ENCODE data around the gene IL3RA.
A peak's percentile ranks its signal among the peaks of the same experiment; 100 is the strongest.
"Not testable (repeated sequence)": the region's sequence is repeated elsewhere in the genome, so short reads cannot be mapped to it uniquely, and the experiment has no call there.

The IL3RA gene

DNA sequence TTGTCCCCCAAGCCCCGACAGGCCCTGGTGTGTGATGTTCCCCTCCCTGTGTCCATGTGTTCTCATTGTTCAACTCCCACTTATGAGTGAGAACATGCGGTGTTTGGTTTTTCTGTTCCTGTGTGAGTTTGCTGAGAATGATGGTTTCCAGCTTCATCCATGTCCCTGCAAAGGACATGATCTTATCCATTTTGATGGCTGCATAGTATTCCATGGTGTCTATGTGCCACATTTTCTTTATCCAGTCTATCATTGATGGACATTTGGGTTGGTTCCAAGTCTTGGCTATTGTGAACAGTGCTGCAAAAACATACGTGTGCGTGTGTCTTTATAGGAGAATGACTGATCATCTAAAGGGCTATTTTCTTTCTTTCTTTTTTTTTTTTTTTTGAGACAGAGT, 4.2 kb upstream of the IL3RA start:
- not testable (repeated sequence) for DNase-seq

DNA sequence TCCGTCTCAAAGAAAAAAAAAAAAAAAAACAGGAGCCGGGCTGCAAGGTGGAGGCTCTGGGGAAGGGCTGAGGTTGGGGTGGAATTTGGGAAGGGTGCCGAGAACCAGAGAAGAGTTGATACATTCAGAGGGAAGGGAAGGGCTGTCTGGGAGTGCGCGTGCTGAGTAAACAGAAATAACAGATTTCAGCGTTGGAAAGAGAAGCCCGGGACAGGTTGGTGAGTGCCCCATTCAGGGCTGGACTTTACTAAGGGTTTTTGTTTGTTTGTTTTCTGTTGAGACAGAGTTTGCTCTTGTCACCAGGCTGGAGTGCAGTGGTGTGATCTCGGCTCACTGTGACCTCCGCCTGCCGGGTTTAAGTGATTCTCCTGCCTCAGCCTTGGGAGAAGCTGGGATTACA, 1.7 kb upstream of the IL3RA start:
- DNase-seq = no peak

DNA sequence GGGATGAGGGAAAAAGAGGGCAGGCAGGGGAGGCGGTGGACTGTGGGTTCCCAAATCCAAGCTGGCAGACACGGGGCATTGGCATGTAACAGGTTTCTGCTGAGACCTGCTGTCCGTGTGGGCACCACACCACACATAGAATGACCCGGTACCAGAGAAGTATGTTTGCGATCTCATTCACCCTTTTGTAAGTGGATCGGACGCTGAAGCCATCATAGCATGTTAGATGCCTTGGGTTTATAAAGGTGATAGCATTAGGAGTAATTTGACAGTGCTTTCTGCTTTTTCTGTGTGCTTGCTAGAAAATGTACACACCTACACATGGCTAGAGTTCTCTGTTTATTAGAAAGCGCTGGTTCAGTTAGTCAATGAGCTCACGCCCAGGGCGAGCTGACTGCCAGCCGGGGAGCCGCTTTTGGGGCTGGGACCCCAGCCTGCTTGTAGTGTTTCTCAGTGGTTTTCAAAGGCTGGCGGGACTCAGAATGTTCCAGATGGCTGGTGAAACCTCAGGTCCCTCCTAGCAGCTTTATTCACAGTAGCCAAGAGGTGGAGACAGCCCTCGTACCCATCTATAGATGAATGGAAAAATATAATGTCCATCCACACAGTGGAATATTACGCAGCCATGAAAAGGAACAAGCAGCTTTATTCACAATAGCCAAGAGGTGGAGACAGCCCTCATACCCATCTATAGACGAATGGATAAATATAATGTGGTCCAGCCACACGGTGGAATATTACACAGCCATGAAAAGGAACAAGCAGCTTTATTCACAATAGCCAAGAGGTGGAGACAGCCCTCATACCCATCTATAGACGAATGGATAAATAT, 579 bp downstream of the IL3RA start:
- DNase-seq = no peak

DNA sequence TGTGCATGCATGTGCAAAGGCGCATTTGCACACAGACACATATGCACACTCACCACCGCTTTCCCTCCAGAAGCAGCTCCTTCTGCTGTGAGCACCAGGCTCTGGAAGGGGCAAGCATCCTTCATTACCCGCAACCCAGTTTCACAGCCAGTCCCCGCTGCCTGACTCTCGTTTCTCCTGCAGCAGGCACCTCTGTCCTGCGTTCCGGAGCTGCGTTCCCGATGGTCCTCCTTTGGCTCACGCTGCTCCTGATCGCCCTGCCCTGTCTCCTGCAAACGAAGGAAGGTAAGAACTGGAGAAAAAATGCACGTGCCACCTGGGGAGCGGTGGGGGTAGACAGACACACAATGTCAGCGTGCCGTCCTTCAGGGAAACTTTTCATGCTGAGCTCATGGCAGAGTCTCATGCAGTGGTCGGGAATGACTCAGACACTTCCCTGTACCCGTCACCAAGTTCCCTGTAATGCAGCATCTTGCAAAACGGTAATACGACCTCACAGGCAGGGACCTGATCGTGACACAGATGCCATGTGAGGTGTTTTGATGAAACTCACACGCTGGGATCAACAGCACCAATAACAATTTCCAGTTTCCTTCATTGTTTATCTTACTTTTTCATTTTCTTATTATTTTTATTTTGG, 5.1 kb downstream of the IL3RA start:
- peak in 1 of 2 donors; percentile 46 for DNase-seq

DNA sequence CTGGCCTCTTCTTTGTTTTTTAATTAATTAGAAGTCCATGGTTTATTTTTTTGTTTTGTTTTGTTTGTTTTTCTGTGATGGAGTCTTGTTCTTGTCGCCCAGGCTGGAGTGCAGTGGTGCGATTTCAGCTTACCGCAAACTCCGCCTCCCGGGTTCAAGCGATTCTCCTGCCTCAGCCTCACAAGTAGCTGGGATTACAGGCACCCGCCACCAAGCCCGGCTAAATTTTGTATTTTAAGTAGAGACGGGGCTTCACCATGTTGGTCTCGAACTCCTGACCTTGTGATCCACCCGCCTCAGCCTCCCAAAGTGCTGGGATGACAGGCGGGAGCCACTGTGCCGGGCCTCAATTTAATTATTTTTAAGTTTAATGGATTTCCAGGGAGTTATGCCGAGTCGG, 13.0 kb downstream of the IL3RA start:
- not testable (repeated sequence) for DNase-seq

DNA sequence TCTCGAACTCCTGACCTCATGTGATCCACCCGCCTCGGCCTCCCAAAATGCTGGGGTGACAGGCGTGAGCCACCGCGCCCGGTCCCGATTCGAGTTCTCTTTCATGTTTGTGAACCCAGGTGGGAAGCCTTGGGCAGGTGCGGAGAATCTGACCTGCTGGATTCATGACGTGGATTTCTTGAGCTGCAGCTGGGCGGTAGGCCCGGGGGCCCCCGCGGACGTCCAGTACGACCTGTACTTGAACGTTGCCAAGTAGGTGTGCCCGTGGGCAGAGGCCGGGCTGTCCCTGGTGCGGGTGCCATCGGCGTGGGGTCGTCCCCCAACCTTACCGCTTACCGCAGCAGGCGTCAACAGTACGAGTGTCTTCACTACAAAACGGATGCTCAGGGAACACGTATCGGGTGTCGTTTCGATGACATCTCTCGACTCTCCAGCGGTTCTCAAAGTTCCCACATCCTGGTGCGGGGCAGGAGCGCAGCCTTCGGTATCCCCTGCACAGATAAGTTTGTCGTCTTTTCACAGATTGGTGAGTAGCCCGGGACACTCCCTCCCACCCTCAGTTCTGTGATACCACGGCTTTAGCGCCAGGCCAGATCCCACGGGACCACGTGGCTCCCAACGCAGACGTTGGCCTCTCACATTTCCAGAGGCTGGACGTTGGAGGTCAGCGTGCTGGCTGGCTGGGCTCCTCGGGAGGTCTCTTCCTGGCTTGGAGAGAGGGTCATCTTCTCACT, 15.6 kb downstream of the IL3RA start:
- no peak for DNase-seq

DNA sequence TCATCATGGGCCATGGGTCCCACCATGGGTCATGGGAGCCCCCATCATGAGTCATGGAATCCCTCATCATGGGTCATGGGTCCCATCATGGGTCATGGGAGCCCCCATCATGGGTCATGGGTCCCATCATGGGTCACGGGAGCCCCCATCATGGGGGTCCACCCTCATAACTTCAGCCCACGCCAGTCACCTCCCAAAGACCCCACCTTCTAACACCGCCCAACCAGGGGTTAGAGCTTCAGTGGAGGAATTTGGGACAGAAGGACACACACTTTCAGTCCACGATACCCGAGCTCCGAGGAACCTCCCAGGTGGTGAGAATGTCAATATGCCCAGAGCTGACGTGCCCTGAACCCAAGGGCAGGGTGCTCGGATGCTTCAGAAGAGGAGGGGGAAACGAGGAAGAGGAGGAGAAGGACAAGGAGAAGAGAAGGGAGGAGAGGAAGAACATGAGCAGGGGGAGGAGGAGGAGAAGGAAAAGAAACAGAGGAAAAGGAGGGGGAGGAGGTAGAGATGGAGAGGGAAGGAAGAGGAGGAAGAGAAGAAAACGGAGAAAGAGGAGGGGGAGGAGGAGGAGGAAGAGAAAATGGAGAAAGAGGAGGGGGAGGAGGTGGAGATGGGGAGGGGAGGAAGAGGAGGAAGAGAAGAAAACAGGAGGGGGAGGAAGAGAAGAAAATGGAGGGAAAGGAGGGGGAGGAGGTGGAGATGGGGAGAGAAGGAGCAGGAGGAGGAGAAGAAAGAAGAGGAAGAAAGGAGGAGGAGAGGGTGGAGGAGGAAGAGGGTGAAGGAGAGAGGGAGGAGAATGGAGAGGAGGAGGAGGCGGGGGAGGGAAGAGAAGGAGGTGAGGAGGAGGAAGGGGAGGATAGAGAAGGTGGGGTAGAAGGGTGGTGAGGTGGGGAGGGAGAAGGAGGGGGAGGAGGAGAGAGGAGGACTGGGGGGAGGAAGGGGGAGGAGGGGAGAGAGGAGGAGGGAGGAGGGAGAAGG, 17.7 kb downstream of the IL3RA start:
- no peak for DNase-seq

DNA sequence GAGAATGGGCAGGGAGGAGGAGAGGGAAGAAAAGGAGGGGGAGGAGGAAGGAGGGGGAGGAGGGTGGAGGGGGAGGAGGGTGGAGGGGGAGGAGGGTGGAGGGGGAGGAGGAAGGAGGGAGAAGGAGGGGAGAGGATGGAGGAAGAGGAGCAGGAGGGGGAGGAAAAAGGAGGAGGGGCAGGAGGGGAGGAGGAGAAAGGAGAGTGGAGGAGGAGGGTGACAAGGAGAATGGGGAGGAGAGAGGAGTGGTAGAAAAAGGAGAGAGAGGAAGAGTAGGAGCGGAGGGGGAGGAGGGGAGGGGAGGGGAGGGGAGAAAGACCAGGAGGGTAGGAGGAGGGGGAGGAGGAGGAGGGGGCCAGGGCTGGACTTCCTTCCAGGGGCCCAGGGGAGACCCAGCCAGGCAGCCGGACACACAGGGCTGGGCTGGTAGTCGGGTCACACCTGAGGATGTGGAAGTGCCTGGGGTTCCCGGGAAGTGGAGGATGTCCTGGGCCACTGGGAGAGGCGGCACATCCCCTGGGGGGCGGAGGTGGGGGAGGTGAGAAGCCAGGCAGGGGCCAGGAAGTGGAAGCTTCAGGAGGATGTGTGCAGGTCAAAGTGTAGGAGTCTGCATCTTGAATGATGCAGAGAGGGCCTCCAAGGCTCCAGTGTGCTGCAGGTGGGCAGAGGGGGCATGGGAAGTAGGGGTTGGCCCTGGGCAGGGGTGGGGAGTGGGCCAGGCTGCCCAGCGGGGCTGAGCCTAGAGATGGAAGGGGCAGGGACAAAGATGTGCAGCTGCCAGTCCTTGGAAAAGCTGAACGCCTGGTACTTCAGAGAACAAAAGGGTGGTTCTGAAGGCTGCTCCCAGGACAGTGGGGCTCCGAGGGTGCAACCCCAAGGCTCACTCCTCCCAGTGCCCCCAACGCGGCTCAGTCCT, 18.8 kb downstream of the IL3RA start:
- DNase-seq = no peak

DNA sequence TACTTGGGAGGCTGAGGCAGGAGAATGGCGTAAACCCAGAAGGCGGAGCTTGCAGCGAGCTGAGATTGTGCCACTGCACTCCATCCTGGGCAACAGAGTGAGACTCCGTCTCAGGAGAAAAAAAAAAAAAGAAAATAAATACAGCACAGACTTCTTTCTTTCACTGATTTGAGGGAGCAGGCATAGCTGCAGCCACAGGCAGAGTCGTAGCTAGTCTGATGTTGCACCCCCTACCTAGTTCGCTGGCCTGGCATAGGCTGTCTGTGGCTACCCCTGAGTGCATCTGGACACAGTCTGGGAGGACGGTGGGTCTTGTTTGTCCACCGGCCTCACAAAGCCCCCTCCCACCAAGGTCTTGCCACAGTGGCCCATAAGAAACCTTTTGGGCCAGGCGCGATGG, 21.4 kb downstream of the IL3RA start:
- no peak for DNase-seq

DNA sequence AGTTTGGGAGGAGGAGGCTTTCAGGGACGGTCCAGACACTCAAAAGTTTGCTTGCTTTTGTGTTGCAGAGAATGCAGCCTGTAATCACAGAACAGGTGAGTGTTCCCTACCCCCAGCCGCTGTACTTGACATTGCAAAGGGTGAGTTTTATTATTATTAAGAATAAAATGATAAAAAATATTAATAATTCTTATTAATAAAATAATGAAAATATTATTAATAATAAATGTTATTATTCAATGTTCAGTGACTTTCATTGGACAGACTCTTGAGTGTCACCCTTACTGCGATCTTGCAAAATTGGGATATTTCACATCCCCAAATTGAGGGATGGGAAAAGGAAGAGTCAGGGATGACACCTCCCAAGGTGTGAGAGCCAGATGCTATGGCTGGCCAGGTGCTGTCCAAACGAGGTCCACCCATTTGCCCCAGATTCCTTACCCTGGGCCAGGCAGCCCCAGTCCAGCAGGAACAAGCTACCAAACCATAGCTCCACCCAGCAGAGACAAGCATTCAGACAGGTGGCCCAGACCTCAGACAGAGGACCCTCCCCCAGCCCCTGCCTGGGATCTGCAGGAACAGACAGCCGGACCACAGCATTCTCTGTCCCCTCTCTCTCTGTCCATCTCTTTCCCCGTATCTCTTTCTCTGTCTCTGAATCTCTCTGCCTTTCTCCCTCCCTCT, 22.4 kb downstream of the IL3RA start:
- DNase-seq = no peak

DNA sequence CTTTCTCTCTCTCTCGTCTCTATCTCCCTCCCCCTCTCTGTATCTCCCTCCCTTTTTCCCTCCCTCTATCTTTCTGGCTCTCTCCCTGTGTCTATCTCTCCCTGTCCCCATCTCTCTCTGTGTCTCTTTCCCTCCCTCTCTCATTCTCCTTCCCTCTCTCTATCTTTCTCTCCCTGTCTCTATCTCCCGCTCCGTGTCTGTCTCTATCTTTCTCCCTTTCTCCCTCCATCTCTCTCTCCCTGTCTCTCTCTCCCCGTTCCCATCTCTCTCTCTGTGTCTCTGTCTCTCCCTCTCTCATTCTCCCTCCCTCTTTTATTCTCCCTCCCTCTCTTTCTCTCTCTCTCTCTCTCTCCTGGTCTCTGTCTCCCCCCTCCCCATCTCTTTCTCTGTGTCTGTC, 22.9 kb downstream of the IL3RA start:
- DNase-seq = no peak

DNA sequence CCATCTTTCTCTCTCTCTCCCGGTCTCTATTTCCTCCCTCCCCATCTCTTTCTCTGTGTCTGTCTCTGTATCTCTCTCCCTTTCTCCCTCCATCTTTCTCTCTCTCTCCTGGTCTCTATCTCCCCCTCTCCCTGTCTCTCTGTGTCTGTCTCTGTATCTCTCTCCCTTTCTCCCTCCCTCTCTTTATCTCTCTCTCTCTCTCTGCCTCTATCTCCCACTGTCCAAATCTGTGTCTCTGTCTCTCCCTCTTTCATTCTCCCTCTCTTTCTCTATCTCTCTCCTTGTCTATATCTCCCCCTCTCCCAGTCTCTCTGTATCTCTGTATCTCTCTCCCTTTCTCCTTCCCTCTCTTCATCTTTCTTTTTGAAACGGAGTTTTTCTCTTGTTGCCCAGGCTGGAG, 23.6 kb downstream of the IL3RA start:
- no peak for DNase-seq

DNA sequence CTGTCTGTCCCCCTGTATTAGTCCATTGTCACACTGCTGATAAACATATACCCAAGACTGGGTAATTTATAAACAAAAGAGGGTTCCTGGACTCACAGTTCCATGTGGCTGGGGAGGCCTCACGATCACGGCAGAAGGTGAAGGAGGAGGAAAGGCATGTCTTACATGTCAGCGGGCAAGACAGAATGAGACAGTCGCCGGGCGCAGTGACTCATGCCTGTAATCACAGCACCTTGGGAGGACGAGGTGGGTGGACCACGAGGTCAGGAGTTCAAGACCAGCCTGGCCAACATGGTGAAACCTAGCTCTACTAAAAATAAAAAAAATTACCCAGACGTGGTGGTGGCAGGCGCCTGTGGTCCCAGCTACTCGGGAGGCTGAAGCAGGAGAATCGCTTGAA, 24.7 kb downstream of the IL3RA start:
- no peak for DNase-seq

DNA sequence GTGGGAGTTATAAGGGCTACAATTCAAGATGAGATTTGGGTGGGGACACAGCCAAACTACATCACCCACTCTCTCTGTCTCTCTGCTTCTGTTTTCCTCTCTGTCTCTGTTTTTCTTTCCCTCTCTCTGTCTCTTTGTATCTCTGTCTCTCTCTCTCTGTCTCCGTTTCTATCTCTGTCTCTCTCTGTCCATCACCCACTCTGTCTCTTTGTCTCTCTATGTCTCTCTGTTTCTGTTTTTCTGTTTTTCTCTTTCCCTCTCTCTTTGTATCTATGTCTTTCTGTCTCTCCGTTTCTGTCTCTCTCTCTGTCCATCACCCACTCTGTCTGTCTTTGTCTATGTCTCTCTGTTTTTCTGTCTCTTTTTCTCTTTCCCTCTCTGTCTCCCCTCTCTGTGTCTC, 25.3 kb downstream of the IL3RA start:
- DNase-seq = no peak

DNA sequence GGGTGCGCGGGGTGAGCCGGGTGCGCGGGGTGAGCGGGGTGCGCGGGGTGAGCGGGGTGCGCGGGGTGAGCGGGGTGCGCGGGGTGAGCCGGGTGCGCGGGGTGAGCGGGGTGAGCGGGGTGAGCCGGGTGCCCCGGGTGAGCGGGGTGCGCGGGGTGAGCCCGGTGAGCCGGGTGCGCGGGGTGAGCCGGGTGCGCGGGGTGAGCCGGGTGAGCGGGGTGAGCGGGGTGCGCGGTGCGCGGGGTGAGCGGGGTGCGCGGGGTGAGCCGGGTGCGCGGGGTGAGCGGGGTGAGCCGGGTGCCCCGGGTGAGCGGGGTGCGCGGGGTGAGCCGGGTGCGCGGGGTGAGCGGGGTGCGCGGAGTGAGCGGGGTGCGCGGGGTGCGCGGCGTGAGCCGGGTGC, 29.8 kb downstream of the IL3RA start:
- not testable (repeated sequence) for DNase-seq

DNA sequence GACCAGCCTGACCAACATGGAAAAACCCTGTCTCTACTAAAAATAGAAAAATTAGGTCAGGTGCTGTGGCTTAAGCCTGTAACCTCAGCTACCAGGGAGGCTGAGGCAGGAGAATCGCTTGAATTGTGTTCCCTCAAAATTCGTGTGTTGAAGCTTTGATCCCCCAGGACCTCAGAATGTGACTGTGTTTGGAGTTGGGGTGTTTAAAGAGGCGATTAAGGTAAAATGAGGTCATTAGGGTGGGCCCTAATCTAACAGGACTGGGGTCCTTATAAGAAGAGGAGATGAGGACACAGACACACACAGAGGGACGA, 31.8 kb downstream of the IL3RA start:
- DNase-seq = no peak

DNA sequence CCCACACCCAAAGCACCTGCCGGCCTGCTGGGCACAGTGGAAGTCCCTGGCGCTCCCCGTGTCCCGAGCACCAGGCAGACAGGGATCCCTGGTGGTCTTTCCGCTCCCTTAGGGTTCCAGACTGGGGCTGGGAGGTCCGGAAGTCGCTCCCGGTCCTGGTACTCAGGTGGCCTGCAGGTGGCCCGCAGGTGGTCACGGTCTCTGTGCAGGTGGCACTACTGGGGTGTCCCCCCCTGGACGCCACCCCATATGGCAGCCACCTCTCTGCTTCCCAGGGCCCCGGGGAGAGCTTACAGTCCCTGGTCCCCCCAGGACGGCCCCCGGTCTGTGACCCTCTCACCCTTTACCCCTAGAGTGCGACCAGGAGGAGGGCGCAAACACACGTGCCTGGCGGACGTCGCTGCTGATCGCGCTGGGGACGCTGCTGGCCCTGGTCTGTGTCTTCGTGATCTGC, 41.7 kb downstream of the IL3RA start:
- no peak for DNase-seq

DNA sequence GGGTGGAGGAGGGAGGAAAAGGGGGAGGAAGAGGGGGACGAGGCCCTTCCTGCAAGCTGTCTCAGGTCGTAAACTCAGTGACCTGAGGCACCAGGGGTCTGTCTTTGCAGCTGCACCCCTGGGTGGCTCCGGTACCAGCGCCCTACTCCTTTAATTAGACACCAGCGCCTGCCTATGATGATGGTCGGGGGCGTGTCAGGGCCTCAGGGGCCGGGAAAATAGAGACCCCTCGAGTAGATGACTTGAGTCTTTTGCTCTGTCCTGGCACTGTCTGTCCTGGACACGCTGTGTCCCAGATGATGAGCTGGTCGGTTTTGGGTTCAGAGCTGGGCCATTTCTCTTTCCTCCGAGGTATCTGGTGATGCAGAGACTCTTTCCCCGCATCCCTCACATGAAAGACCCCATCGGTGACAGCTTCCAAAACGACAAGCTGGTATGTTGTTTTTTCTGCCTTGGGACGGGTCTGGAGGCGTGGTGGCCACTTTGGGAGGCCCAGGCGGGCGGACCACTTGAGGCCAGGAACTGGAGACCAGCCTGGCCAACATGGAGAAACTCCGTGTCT, 44.2 kb downstream of the IL3RA start:
- no peak for DNase-seq

DNA sequence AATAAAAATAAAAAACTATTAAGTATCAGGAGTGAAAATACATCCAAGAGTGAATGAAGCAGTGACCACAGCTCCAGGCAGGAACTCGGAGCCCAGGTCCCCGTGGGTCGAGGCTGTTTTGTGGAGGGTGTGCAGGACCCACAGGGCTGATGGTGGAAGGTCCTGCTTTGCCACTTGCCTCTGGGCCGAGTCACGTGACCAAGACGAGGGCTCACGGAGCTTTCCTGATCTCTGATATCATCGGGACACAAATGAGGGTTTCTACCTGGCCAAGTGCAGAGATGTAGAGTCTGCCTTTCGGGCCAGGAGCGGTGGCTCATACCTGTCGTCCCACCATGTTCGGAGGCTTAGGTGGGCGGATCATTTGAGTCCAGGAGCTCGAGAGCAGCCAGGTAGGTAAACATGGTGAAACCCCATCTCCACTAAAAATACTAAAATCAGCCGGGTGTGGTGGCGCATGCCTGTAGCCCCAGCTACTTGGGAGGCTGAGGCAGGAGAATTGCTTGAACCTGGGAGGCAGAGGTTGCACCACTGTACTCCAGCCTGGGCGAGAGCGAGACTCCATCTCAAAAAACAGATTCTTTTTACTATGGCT, 48.2 kb downstream of the IL3RA start:
- no peak for DNase-seq

Data from CD4-positive, alpha-beta T cell treated with Interferon alpha-2 for 1 hour (primary cell).